Retinal pigment epithelial cell (primary cell): Measurements from ENCODE around the gene RGL3.
"Not testable (repeated sequence)": the region's sequence is repeated elsewhere in the genome, so short reads cannot be mapped to it uniquely, and the experiment has no call there.

Experiments used
- DNase-seq: peaks from one replicate; pipeline ENCODE4 v3.0.0-alpha.2; 2010; ENCODE audit warnings: low read depth
- H3K4me3 ChIP-seq: 2 replicates; pipeline ENCODE4 v1.5.1; 2011; ENCODE audit warnings: mild to moderate bottlenecking, low read length, control low read depth, moderate library complexity
- TF ChIP-seq, protein P1 (sequence below): conservative IDR thresholded peaks from 2 replicates; pipeline ENCODE4 v1.5.1; 2011; ENCODE audit warnings: low read depth, low read length, control low read depth, inconsistent platforms

RGL3 gene

DNA sequence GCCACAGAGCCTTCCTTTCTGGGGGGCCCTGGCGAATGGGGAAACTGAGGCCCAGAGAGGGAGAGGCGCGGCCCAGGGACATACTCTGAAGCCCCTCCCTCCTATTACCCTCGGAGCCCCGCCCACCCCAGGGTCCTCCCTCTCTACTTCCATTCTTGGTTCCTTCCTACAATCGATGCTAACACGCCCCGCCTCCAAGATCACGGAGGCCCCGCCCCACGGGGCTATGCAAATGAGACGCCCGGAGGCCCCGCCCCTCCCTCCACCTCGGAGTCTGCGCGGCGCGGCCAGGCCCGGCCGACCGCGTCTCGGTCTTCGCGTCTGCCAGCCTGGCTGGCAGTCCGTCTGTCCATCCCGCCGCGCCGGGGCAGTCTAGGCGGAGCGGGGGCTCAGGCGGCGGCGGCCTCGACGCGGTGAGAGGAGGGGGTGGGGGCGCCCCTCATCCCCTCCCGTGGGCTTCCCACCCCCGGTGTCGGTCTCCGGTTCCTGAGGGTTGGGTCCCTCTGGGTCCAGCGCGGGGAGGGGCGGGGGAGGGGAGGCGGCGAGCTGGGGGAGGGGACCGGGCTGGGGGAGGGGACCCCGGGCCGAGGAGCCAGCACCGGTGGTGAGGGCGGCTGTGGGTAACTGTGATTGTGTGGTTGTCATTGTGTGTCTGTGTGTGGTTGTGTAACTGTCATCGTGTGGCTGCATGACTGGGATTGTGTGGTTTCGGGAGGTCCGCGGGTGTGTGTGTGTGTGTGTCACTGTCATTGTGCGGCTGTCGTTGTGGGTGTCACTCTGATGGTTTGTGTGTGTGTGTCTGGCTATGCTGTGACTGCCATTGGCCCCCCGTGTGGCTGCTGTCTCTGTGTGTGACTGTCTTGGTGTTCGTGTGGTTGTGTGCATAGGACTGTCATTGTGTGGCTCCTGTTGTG is 63.7 kb downstream of the RGL3 start, which contains the start of gene PLPPR2:
Gene PLPPR2 (plus strand): TSS at position 273 of the 914 bp plus-strand sequence. CDS start 2,242 bp downstream, outside the sequence.
- H3K4me3 ChIP-seq = peak within 1 kb of the TSS; percentile 56
- DNase-seq = no peak
- TF ChIP-seq, protein P1, sequence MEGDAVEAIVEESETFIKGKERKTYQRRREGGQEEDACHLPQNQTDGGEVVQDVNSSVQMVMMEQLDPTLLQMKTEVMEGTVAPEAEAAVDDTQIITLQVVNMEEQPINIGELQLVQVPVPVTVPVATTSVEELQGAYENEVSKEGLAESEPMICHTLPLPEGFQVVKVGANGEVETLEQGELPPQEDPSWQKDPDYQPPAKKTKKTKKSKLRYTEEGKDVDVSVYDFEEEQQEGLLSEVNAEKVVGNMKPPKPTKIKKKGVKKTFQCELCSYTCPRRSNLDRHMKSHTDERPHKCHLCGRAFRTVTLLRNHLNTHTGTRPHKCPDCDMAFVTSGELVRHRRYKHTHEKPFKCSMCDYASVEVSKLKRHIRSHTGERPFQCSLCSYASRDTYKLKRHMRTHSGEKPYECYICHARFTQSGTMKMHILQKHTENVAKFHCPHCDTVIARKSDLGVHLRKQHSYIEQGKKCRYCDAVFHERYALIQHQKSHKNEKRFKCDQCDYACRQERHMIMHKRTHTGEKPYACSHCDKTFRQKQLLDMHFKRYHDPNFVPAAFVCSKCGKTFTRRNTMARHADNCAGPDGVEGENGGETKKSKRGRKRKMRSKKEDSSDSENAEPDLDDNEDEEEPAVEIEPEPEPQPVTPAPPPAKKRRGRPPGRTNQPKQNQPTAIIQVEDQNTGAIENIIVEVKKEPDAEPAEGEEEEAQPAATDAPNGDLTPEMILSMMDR = no peak

DNA sequence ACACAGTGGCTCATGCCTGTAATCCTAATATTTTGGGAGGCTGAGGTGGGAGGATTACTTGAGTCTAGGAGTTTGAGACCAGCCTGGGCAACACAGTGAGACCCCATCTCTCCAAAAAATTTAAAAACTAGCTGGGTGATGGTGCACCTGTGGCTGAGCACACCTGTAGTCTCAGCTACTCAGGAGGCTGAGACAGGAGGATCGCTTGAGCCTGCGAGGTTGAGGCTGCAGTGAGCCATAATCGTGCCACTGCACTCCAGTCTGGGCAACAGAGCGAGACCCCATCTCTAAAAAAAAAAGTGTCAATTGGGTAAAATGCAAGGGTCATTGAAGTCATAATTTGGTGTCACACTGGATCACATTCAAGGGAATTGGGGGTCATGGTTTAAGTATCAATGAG is 65.0 kb downstream of the RGL3 start:
- not testable (repeated sequence) for H3K4me3 ChIP-seq, DNase-seq

DNA sequence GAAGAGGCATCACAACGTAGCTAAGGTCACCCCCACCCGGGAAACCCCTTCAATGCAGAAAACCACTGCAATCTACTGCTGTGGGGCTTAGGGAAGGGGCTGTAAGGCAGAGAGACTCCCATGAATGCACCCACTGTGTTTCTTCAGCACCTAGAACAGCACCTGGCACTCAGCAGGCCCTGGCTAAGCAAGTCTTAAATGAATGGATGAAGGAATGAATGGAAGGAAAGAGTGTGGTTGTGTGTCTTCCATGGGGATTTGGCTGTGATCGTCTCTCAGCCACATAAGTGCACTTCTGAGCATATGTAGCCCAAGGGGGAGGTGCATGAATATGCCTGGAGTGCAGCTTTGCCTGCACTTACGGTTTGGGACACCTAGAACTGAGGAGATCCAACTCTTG is 69.9 kb downstream of the RGL3 start:
- TF ChIP-seq, protein P1 = no peak
- no peak for DNase-seq
- no peak overlapping the region for H3K4me3 ChIP-seq

DNA sequence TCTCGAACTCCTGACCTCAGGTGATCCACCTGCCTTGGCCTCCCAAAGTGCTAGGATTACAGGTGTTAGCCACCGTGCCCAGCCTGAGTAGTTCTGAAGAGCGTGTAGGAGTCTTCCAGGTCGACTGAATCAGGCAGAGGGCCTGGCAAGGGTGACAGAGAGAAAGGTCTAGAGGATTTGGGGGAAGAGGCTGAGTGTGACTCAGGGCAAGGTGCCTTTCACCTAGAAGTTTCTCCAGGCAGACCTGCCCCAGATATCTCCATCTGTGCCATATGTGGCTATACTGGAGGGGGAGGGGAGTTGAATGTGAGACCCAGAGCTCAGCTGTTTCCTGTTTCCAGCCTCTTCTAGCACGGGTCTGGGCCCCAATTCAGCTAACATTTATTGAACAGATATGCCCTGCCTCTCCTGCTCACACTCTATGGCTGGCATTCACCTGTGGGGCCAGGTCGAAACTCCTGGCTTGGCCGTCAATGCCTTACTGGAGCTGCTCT is 71.5 kb downstream of the RGL3 start:
- DNase-seq = no peak
- TF ChIP-seq, protein P1 = no peak
- H3K4me3 ChIP-seq = no peak overlapping the region

DNA sequence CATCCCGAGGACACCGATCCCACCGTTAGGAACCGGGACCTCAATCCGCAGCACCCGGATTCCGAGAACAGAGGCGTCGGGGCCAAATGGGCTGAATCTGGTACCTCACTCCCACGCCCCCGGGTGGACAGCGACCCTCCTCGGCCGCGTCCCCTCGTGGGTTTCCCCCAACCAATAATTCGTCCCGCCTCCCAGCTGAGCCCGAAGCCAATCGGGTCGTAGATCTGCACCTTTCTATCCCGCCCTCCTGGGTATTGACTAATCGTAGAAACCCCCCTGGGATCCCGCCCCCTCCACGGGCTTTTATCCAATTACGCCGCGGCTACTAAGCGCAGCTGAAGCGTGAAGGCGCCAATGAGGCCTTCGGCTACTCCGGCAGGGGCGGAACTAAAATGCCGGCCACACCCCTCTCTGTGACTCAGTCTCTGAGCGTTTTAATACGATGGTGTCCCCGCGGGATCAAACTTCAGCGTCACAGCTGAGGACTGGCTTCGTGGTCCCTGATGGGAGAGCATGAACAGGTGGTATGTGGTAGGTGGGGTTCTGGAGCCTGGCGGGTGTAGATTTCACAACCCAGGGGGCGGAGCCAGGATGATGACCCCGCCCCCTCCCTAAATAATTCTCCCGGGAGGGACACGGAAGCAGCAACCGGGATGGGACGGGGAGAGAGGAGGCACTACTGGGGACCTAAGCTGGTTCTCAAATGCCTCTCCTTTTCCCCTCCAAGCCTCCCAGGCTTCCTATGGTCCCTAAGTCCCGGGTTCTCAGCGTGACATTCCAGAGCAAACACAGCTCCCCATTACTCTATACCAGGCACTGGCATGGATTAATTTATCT is 72.8 kb downstream of the RGL3 start, which contains the start of the genes CCDC159 and TMEM205:
Gene CCDC159 (plus strand): TSS at position 416 of the 837 bp plus-strand sequence. CDS start 88 bp downstream, at position 504.
Gene TMEM205 (minus strand): TSS at position 165 of the 837 bp plus-strand sequence. CDS start 649 bp downstream, outside the sequence.
- TF ChIP-seq, protein P1 = no peak
- peak; percentile 98 for DNase-seq
- H3K4me3 ChIP-seq = peak within 1 kb of the TSS; percentile 88

DNA sequence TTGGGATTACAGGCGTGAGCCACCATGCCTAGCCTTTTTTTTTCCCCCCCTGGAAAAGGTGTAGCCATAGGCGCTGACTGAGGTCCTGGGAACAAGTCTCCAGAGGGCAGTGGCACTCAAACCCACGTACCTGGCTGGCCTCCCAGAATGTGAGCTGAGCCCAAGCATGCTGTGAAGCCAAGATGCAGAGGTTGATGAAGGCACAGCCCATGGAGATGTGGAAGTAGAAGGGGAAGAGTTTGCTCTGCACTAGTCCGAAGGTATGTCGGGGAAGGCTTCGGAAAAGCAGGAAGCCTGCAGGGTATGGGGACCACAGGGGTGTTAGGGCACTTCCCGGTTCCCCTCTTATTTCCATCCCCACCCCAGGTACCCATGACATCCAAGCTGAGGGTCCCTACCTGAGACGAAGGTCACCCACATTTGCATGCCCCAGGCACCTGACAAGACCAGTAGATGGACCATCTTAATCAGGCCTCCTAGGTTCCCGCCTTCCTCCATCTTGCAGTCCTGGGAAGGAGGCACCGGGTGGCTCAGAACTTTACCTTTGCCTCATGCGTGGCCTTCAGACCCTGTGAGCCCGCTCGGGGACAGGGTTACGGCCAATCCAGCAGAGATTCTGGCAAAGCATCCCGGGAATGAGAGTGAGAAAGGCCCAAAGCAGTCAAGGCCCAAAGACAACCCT is 73.9 kb downstream of the RGL3 start:
- DNase-seq = no peak
- H3K4me3 ChIP-seq = peak overlapping the region; percentile 88
- TF ChIP-seq, protein P1 = no peak
